HG03066 (cell line): ENCODE results near the gene GSG1L.

Source experiments
- ATAC-seq: cut with Tn5 transposase; IDR thresholded peaks from one replicate; pipeline ENCODE4 v1.9.1; 2021; ENCODE audit warnings: low read depth; ENCODE audit not compliant: unreplicated experiment

The GSG1L gene

DNA sequence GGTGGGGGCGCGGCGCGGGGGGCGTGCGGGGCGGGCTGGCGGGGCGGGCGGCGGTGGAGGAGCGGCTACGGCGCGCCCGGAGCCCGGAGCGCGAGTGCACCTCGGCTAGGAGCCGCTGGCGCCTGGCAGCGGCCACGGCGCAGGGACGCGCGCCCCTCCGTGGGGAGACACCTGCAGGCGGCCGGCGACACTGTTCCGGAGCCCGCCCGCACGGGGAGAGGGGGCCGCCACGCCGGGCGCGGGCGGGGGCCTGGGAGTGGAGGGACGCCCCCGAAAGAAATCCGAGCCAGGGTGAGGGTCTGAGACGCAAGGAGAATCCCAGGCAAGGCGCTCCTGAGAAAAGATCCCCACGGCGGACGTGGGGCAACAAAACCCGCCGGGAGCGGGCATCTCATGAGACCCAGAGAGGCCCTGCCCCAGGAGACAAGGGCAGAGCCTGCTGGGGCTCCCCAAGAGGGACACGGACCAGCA, at the start of gene GSG1L:
TSS of gene GSG1L (minus strand) at position 124 of the 471 bp plus-strand sequence. CDS start 290 bp downstream, outside the sequence.
- ATAC-seq, result no peak

DNA sequence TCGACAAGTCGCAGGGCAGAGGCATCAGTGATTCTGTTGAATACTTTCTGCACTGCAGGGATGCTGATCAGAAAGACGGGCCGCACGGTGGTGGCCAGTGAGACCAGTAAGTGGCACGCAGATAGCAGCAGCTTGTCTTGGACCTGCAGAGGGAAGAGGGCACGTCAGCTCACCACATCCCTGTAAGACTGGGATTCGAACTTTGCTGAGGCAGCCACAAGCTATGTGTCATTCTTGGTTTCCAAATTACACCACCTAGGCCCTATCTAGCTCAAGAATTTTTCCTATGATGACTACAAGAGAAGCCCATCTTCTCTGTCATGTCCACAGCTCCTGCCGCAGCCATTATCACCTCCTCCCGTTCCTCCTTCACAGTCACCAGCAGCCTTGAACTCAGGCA, 49.4 kb upstream of the GSG1L start:
- ATAC-seq, result no peak

DNA sequence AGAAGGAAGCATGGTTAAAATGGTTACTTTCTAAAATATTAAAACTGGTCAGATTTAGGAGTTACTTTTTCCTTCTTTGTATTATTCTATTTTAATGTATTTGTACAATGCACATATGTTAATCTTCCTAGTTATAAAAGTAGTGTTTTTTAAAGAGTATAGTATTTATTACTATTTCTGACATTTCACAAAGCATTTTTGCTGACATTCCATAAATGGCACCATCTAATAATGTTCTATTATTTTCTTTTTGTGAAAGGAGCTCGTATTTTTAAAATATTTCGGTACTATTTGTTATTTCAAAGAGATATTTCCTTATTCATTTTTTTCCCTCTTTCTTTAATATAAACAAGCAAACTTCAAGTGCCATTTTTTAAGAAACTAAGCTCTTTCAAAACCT, 47.5 kb upstream of the GSG1L start:
- ATAC-seq, result no peak

DNA sequence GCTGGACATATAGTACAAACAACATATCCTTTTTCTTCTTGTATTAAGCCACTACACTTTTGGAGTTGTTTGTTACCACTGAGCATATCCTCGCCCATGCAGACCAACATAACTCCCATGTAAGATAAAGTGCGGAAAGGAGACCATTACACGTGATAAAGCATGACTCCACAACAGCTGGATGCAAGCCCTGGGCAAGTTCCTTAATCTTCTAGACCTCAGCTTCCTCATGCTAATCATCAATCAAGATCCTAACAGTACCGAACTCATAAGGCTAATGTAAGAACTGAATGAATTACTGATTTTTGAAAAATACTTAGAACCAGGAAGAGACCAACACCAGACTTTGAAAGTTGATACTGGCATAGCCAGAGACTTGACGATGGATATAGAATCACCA, 47.0 kb upstream of the GSG1L start:
- ATAC-seq, result no peak

DNA sequence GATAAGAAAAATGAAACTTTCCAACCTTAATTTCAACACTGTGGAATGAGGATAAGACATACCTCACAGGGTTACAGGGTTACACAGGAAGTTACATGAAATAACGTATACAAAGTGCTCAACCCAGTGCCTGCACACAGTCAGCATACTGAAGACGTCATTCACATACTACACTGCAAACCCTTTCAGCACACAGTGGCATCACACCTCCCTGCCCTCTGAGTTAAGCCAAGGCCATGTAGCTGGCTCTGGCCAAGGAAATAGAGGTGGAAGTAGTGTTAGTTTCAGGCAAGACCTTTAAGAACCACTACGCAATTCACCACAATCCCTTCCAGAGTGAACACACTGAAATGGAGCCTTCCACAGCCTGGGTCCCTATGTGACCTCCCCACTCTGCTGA, 46.6 kb upstream of the GSG1L start:
- ATAC-seq, result no peak

DNA sequence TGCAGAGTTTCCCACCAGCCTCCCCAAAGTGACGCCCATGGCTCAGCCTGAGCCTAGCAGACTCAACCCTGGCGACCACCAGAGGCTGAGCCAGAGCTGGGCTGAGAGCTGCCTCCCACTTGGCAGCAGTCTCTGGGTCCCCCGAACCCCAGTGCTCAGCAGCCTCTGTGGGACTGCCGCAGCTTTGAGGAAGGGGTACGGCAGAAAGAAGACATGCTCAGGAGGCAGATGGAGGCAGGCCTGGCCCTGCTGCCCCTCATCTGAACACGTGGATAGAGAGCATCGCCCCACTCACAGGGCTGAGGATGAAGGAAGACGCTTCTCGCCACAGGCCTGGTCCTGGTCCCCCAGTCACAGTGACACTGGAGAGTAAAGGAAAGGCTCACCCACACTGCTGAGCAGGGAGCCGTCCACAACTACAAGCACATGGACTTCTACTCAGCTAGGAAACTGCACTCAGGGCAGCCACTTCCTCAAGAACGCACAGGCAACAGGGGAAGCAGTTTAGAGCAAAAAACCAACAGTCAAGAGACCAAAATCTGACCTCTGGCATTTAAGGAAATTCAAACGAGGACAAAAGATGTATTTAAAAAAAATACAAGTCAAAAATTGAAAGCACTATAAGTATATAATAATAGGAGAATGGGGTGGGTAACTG, 45.2 kb upstream of the GSG1L start:
- no peak for ATAC-seq

DNA sequence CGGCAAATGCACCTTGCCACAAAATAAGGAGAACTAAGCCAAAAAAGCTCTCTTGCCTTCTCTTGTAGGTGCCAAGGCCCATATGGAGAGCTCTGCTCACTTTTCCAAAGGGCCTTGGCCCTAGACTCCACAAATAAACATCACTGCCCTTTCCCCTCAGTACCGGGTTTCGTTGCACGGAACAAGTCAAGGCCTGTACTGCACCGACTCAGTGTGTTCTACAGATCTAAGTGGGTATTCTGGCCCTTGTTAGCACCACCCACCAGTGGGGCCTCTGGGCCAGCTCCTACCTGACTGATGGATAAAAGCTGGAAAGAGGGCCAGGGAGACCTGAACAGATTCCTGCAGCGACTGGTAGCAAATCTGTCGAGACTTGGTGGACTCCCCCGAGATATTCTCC, 43.7 kb upstream of the GSG1L start:
- no peak for ATAC-seq

DNA sequence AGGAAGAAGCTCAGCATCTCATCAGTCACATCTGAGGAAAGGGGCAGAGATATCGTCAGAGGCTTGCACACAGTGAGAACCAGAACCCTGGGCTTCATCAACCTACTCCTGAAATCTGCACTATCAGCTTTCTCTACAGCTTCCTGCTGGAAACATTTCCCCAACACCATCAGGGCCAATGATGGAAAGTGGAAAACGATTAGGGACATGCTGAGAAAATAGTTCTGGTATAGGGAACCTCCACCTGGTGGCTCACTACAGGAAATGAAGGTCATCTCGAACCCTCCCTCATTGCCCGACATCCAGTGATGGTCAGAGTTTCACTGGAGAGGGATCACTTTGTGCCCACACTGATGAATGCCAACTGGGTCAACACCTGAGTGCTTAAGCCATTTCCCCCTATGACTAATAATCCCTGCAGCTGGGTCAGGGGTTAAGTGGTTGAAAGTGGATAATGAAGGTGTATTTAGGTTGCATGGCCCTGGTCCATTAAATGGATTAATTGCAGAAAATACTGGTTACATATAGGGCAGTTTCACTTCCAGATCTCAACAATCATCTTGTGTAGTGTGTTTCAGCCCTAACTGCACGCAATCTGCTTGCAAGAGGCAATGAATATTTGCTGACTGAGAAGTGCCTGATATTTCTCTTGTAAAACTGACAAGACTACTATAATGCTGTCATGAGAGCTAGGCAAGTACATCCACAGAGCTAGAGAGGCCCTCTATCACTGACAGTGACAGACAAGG, 43.1 kb upstream of the GSG1L start:
- ATAC-seq, result no peak

DNA sequence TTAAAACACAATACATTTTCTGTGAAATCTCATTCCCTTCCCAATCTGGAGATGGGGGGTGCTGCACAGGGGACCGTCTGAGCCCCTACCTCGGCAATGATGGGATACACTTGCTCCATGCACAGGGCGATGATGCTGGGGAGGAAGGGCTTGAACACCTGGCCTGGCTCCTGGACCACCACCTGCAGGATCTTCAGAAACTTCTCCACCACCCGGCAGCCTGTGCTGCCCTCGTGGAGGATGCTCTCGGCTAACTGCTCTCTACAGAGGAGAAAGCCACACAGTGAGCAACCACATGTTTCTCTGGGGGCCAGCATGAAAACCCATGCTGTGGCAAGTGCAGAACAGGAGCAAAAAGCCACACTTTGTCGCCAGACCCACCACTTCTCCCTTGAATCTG, 42.4 kb upstream of the GSG1L start:
- no peak for ATAC-seq

DNA sequence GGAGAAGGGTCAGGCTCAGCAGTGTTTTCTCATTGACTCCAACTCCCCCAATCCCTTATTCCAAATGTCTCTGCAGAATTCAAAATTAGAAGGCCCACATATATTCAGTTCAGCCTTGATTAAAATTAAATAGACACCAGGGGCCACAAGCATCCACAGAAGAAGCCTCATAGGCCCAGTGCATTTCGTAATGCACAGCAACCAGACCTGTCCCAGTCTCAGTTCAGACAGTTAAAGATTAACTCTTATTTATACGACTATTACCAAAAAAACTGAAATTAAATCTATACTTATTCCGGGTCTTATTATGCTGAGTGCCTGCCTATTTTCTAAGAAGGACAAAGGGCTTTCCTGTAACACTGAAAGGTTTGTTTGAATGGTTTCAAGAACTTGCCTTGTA, 41.8 kb upstream of the GSG1L start:
- ATAC-seq, result no peak

DNA sequence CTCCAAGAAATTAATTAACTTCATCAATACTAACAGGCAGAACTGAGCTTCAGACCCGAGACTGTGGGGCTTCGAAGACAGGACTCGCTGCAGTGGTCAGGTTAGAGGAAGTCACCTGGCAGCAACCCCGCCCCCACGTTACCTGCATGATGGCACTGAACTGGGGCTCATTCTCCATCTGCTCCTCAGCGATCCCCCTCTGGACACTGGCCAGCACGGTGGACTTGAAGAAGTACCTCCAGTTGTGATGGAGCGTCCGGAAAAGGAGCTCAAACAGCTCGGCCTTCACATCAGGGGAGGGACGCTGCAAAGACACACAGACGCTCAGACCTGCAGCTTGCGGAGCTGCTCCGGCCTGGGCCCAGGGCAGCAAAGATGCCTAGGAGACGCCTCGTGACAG, 40.9 kb upstream of the GSG1L start:
- no peak for ATAC-seq

DNA sequence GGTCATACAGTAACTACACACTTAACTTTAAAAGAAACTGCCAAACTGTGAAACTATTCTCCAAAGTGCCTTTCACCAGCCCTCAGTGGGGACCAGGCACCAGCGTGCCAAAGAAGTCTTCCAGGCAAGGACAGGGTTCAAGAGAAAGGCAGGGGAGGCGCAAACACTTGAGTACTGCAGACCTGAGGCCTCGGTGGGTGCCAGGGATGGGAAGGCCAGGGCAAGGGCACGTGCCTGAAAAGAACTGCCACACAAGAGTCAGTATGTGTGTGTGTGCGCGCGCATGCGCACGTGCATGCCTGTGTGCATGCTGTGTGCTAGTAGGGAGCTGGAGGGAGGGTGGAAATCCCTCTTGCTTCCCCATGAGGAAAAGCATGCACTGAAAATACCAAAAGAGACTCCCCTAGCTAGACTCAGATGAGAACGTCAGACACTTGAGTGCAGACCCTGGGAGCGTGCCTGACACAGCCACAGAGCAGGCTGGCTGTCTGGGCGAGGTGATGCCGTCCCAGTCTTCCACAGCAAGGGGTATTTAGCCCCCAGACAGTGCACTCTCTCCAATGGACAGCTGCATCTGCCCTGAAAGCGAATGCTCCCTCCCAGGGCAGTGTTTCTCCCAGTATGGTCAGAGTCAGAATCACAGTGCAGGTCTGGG, 40.1 kb upstream of the GSG1L start:
- no peak for ATAC-seq

DNA sequence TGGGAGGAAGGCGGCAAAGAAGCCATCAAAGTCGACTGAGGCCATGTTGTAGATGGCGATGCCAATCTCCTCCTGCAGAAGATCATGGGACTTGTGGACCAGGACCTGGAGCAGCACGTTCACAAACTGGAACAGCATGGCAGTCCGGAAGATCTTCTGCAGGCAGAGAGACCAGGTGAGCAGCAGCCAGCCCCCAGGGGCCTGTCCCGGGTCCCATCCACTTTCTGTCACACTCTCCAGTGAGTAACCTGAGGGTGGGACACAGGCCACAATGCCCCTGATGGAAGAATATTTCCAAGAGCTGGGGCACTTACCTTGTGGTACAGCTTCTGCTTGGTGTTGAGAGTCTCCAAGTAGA, 38.0 kb upstream of the GSG1L start:
- ATAC-seq, result no peak

DNA sequence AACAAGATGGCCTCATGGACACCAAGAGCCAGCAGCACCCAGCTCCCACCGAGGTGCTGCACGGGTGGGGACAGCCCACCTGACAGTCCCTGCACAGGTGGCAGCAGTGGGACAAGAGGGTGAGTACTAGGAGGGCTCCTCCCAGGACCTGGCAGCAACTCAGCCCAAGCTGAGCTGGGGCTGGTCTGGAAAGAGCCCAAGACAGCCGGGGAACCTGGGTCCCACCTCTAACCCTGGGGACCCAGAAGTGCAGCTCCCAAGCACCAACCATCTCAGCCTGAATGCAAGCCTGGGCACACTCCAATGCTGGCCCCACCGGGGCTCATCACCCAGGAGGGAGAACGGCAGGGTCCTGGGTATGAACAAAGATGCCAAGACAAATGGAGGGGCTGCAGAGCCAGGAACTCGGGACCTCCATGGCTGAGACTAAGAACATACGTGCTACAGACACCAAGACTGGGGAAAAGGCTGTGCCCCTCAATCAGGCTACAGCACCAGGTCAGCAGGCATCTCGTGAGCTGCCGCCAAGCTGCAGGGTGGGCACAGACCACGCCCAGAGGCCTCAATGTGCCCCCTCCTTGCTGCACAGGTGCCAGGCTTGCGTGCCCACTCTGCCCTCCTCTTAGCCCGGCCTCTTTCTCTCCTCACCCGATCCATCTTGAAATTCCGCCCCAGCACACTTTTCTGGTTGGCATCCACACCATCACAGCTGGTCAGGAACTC, 37.5 kb upstream of the GSG1L start:
- no peak for ATAC-seq

DNA sequence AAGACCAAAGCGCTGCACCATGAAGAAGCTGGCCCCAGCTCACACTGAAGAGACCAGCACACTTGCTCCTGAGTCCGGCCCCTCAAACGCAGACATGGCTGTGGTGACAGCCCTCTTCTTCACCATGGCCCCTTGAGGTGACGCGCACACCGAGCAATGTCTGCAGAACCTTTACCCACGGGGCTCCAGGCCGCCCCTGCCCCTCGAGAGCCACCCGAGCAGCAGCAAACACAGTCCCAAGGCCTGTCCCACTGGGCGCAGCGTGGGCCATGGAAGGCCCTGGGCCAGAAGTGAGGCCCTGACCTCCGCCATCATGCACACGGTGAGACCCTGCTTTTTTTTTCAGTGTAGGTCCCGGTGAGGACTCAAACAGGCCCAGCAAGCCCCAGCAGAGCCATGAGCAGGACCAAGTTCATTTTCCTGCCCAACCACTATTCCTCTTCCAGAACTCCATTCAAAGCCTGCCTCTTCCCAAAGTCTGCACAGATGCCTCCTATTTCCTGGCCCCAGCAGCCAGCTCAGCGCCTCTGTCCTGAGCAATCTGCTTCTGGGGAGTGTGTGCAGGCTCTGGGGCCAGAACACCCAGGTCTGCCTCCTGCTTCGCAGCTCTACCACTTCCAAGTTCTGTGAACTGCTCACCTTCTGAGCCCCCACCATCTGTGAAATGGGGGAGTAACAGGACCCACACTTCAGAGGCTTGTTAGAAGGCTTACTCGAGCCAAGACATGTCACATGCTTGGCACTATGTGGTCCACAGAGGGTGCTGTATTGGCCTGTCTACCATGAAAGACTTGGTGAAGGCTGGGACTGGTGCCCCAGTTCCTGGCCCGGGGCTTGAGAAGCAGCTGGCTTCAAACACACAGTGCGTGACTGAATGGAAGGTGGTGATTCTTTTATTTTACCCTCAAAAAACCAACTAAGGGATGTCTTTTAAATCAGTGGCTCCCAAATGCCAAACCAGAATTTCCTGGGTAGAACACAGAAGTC, 35.7 kb upstream of the GSG1L start:
- ATAC-seq, result no peak

DNA sequence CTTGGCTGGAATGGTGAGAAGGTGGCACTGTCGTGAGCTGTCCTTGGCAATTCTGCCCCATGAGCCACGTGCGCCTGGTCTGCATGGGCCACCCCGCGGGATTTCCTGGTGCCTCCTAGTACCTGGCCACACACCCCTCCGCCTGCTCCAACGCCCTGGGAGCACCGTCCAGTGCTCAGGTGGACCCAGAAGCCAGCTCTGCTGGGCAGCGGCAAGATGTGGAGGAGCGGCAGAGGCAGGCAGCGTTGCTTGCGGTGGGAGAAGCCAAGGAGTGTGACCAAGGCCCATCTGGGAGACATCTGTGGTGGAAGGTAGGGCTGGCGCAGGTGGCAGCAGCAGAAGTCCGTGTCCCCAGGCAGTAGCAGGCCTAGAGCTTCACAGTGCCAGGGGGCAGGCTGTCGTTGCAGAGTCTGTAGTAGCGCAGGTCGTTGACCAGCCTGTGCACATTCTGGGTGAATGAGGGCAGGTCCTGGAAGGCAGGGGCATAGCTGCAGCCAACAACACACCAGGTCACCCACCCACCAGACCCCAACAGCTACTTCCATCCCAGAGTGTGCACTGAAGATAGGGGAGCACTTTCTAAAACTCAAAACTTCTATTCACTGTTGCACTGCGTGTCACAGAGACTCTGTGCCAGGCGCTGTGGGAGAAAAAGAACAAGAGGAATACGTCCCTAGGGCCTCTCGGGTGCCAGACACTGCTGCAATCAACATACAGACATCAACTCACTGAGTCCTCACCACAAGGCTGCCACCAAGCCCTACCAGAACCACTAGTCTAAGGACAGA, 34.9 kb upstream of the GSG1L start:
- no peak for ATAC-seq

DNA sequence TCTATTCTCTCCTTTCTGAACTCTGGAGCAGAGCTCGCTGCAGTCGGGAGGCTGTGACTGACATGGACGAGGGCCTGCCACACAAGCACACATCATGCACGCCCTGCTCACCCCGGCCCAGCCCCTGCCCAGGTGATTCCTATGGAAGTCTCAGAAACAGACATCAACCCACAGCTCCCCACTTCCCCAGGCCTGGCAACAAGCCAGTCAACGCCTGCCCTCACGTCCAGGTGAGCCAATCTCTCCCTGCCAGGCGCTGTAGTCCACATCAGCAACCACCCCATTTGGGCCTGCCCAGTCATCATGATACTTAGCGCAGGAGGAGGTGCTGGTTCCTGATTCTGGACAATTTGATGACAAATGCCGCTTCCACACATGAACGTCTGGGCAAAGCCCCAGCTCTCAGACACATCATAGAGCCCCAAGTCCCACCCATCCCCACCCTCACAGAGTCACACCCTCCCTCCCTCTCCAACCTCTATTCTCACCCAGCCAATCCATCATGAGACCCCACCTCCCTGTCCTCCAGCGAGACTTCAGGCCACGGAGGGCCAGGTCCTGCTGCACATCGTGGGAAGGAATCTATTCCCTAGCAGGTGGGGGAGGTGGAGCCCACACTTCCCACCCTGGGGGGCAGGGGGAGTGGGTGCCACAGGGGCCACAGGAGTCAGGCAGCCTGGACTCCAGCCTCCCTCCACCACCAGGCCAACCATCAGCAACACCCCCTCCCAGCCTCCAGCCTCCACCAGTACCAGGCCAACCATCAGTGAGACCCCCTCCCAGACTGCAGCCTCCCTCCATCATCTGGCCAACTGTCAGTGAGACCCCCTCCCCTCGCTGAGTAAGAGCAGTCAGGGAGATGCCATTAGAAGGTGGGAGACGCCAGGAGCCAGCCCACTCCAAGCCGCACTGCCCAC, 33.7 kb upstream of the GSG1L start:
- no peak for ATAC-seq

DNA sequence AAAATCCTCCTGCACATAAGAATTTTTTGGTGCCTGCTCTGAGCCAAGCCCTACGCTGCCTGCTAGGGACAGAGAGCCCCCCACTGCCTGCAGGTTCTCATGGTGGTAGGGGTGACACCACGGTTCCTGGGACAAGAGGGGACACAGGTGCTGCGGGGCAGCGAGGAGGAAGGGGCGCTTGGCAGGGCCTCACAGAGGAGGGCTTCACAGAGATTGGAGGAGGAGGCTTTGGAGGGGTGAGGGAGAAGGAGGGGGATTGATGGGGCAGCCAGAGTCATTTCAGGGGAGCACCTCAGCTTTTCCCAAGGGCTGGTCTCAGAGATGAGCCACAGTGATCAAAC, 29.8 kb upstream of the GSG1L start:
- no peak for ATAC-seq
